ENCODE measurements around the gene PRR30. TPM values are rescaled to one million over a fixed set of nuclear protein-coding genes. Genes with fewer than 3 reads are reported as not detected.

The PRR30 gene
- total RNA-seq, 1 donor, result not detected

- TF ChIP-seq CTCF (IDR thresholded peaks at IDR 0.05; ENCODE audit: insufficient read depth, low read length), result no peak
- DNase-seq (ENCODE audit: low read depth), result no peak
- no peak overlapping the region for H3K4me3 ChIP-seq (ENCODE audit: low read depth, low read length)
Observed at GRCh38 chr2:27096748-27097297, 42.4 kb downstream of the PRR30 start.

GRCh38 chr2:27095745-27096651 is 43.2 kb downstream of the PRR30 start:
- TF ChIP-seq CTCF (IDR thresholded peaks at IDR 0.05; ENCODE audit: insufficient read depth, low read length), result no peak
- DNase-seq (ENCODE audit: low read depth), result peak; percentile 64
- no peak overlapping the region for H3K4me3 ChIP-seq (ENCODE audit: low read depth, low read length)

- no peak for TF ChIP-seq CTCF (IDR thresholded peaks at IDR 0.05; ENCODE audit: insufficient read depth, low read length)
- no peak overlapping the region for H3K4me3 ChIP-seq (ENCODE audit: low read depth, low read length)
- DNase-seq (ENCODE audit: low read depth), result no peak
Observed at GRCh38 chr2:27095427-27095744, 43.8 kb downstream of the PRR30 start.

GRCh38 chr2:27094353-27094984 is 44.7 kb downstream of the PRR30 start:
- no peak overlapping the region for H3K4me3 ChIP-seq (ENCODE audit: low read depth, low read length)
- DNase-seq (ENCODE audit: low read depth), result no peak
- no peak for TF ChIP-seq CTCF (IDR thresholded peaks at IDR 0.05; ENCODE audit: insufficient read depth, low read length)

GRCh38 chr2:27093430-27094352 is 45.5 kb downstream of the PRR30 start:
- no peak for DNase-seq (ENCODE audit: low read depth)
- TF ChIP-seq CTCF (IDR thresholded peaks at IDR 0.05; ENCODE audit: insufficient read depth, low read length), result no peak
- no peak overlapping the region for H3K4me3 ChIP-seq (ENCODE audit: low read depth, low read length)

- DNase-seq (ENCODE audit: low read depth), result no peak
- no peak overlapping the region for H3K4me3 ChIP-seq (ENCODE audit: low read depth, low read length)
- TF ChIP-seq CTCF (IDR thresholded peaks at IDR 0.05; ENCODE audit: insufficient read depth, low read length), result no peak
Observed at GRCh38 chr2:27092696-27093429, 46.3 kb downstream of the PRR30 start.

Data from fibroblast of the aortic adventitia (primary cell).